AG04450 (cell line): Measurements from ENCODE around the gene ABLIM3. TPM values are rescaled to one million over a fixed set of nuclear protein-coding genes. Genes with fewer than 3 reads are reported as not detected.

Source experiments
- CTCF ChIA-PET: fragments of 300-600, 350-600 bp; formaldehyde crosslinking; extraction: SDS; loops from one replicate; lab custom pipeline; 2022; ENCODE audit warnings: antibody characterized with exemption, inconsistent platforms; lab: Charles Lee
- POLR2A ChIA-PET: fragments of 350-600 bp; formaldehyde crosslinking; extraction: SDS; loops from one replicate; lab custom pipeline; 2021; ENCODE audit warnings: antibody characterized with exemption, inconsistent platforms; lab: Yijun Ruan, JAX
- DNase-seq: peaks from one replicate; pipeline ENCODE4 v3.0.0-alpha.2; 2011; ENCODE audit warnings: low read depth, low spot score
- H3K27ac ChIP-seq: one replicate; pipeline ENCODE4 v1.5.1; 2012; ENCODE audit warnings: low read depth, low read length, control low read depth
- H3K27me3 ChIP-seq: one replicate; pipeline ENCODE4 v1.6.0; 2012; ENCODE audit warnings: low read length; ENCODE audit not compliant: control insufficient read depth, insufficient read depth
- H3K4me3 ChIP-seq: 2 replicates; pipeline ENCODE4 v1.5.1; 2011; ENCODE audit warnings: mild to moderate bottlenecking, low read depth, low read length, control low read depth
- H3K9me3 ChIP-seq: 2 replicates; pipeline ENCODE4 v1.5.1; 2012; ENCODE audit warnings: low read length; ENCODE audit not compliant: control insufficient read depth, insufficient read depth
- CTCF ChIP-seq: IDR thresholded peaks from 2 replicates; pipeline ENCODE4 v1.5.1; 2011; ENCODE audit warnings: low read depth, low read length, control low read depth, inconsistent platforms
- polyA plus RNA-seq: library from polyadenylated mRNA; depleted of rRNA; stranded (reverse); fragments of >200 nt; gene quantifications from 2 replicates; pipeline ENCODE4 v1.2.3, GENCODE V29; 2011

ABLIM3 gene
- polyA plus RNA-seq, 1 experiment = 52.6 TPM

- no peak for TF ChIP-seq CTCF
- no peaks in the 10 kb centered on the region for H3K27me3 ChIP-seq
- no peak for DNase-seq
- H3K9me3 ChIP-seq = peaks cover 6% of the 10 kb centered on the region; the same call in 1 of the 2 replicates
- H3K4me3 ChIP-seq = peak overlapping the region; percentile 94
- H3K27ac ChIP-seq = peak overlapping the region; percentile 69
- ChIA-PET CTCF (interaction anchor here (0.6 to 8.0 kb wide), 34 partner anchors 7 to 720 kb away, joined by 3 to 103 read pairs (median 6); no protein-coding TSS in a partner anchor), POLR2A (interaction anchor here (0.7 to 1.5 kb wide), 4 partner anchors 10 to 85 kb away, joined by 3 to 7 read pairs (median 3); no protein-coding TSS in a partner anchor)
These were observed 911 bp downstream of the ABLIM3 start for GRCh38 chr5:149141957-149142851.

- CTCF ChIA-PET = interaction anchor here (0.6 to 8.0 kb wide), 9 partner anchors 13 to 400 kb away, joined by 4 to 103 read pairs (median 7); no protein-coding TSS in a partner anchor
- TF ChIP-seq CTCF = no peak
- H3K27me3 ChIP-seq = no peaks in the 10 kb centered on the region
- POLR2A ChIA-PET = interaction anchor here (0.5 to 1.6 kb wide), 9 partner anchors 10 to 407 kb away, joined by 3 to 8 read pairs (median 3); no protein-coding TSS in a partner anchor
- H3K27ac ChIP-seq = no peak overlapping the region
- no peak for DNase-seq
- H3K9me3 ChIP-seq = peaks cover 6% of the 10 kb centered on the region; the same call in 1 of the 2 replicates
- peak overlapping the region; percentile 49 for H3K4me3 ChIP-seq
These were observed 2.2 kb downstream of the ABLIM3 start for GRCh38 chr5:149143470-149143869.

- ChIA-PET CTCF (interaction anchor here (1.2 to 8.0 kb wide), 3 partner anchors 67 to 86 kb away, joined by 4 to 103 read pairs (median 7); no protein-coding TSS in a partner anchor), POLR2A (interaction anchor here (1.3 to 1.6 kb wide), 2 partner anchors 10 to 67 kb away, joined by 3 to 6 read pairs; no protein-coding TSS in a partner anchor)
- H3K27ac ChIP-seq = no peak overlapping the region
- H3K9me3 ChIP-seq = peaks cover 6% of the 10 kb centered on the region; the same call in 1 of the 2 replicates
- no peak for TF ChIP-seq CTCF
- DNase-seq = no peak
- H3K4me3 ChIP-seq = peak overlapping the region; percentile 49
- no peaks in the 10 kb centered on the region for H3K27me3 ChIP-seq
These were observed 3.3 kb downstream of the ABLIM3 start for GRCh38 chr5:149144637-149145036.

GRCh38 chr5:149145138-149145537 lies 3.8 kb downstream of the ABLIM3 start:
- no peak for TF ChIP-seq CTCF
- POLR2A ChIA-PET = no interaction called here
- H3K9me3 ChIP-seq = peaks cover 6% of the 10 kb centered on the region; the same call in 1 of the 2 replicates

GRCh38 chr5:149147676-149148075 lies 6.4 kb downstream of the ABLIM3 start:
- CTCF ChIA-PET = no interaction called here
- H3K27me3 ChIP-seq = no peaks in the 10 kb centered on the region
- no peak for DNase-seq
- H3K4me3 ChIP-seq = no peak overlapping the region
- POLR2A ChIA-PET = no interaction called here
- 0 out of 2 replicates have a peak, but pooled peaks cover 2% of the 10 kb centered on the region for H3K9me3 ChIP-seq
- no peak for TF ChIP-seq CTCF
- no peak overlapping the region for H3K27ac ChIP-seq

More at GRCh38 chr5:149145138-149145537, 3.8 kb downstream of the ABLIM3 start:
- CTCF ChIA-PET = interaction anchor here (1.2 to 8.0 kb wide), 2 partner anchors 67 to 86 kb away, joined by 4 to 103 read pairs; no protein-coding TSS in a partner anchor
- H3K27me3 ChIP-seq = no peaks in the 10 kb centered on the region
- no peak for DNase-seq
- H3K4me3 ChIP-seq = no peak overlapping the region
- no peak overlapping the region for H3K27ac ChIP-seq
